Measurements from ENCODE around the gene ZFP91.

DNA sequence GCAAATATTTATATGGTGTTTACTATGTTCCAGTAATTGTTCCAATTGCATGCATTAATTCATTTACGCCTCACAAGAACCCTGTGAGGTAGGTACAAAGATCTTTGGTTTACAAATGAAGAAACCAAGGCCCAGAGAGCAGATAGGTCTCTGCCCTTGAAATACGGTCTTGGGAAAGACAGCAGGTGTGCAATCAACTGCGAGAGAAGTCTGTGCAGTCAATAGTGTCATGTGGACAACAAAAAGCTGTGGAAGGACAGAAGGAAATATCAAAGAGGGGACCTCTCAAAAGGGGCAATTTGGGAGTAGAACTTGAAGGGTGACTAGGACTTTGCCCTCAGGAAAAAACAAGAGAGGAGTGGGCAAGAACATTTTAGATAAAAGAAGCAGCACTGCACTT, 52.5 kb downstream of the ZFP91 start:
- TF ChIP-seq ARNT (IDR thresholded peaks at IDR 0.05) = no peak
- no peak for TF ChIP-seq BHLHE40 (IDR thresholded peaks at IDR 0.05; ENCODE audit: borderline replicate concordance)
- no peak for TF ChIP-seq ELF4 (IDR thresholded peaks at IDR 0.05)
